SKM-1 (cell line): ENCODE data around the gene LCK.

ENCODE experiments used
- DNase-seq: peaks from one replicate; lab custom pipeline; 2025; ENCODE audit not compliant: unreplicated experiment; lab: John Stamatoyannopoulos, UW

The LCK gene

GRCh38 chr1:32250893-32251716 lies at the start of gene LCK:
LCK (plus strand) TSS chr1:32251265; CDS start chr1:32274330, 23,065 bp downstream.
- no peak for DNase-seq

GRCh38 chr1:32204943-32205361 lies 46.1 kb upstream of the LCK start:
- DNase-seq: no peak

- DNase-seq: peak; percentile 52
Observed at GRCh38 chr1:32205401-32206370, 45.4 kb upstream of the LCK start, which contains the start of gene IQCC. IQCC (plus strand) TSS chr1:32205671; CDS start chr1:32205682, 11 bp downstream.

- no peak for DNase-seq
Observed at GRCh38 chr1:32208469-32208868, 42.6 kb upstream of the LCK start.

GRCh38 chr1:32208891-32209328 lies 42.2 kb upstream of the LCK start, which contains the start of gene DCDC2B:
DCDC2B (plus strand) TSS chr1:32209089; CDS start chr1:32209094, 5 bp downstream.
- DNase-seq: no peak

- DNase-seq: peak; percentile 68
Observed at GRCh38 chr1:32215629-32216480, 35.2 kb upstream of the LCK start.

- no peak for DNase-seq
Observed at GRCh38 chr1:32216566-32216965, 34.5 kb upstream of the LCK start.

- no peak for DNase-seq
Observed at GRCh38 chr1:32219022-32219421, 32.0 kb upstream of the LCK start.

- no peak for DNase-seq
Observed at GRCh38 chr1:32220746-32221580, 30.1 kb upstream of the LCK start.

GRCh38 chr1:32221581-32221979 lies 29.5 kb upstream of the LCK start:
- DNase-seq: no peak

- DNase-seq: peak; percentile 88
Observed at GRCh38 chr1:32221980-32222755, 28.9 kb upstream of the LCK start, which contains the start of the genes EIF3I and TMEM234. EIF3I (plus strand) TSS chr1:32222407; CDS start chr1:32222442, 35 bp downstream. TMEM234 (minus strand) TSS chr1:32222353; CDS start chr1:32222322, 31 bp downstream.

GRCh38 chr1:32223683-32224082 lies 27.4 kb upstream of the LCK start:
- DNase-seq: no peak

- DNase-seq: no peak
Observed at GRCh38 chr1:32224285-32224684, 26.8 kb upstream of the LCK start.

- no peak for DNase-seq
Observed at GRCh38 chr1:32228771-32229170, 22.3 kb upstream of the LCK start.

GRCh38 chr1:32231843-32232432 lies 19.1 kb upstream of the LCK start:
- DNase-seq: no peak

- DNase-seq: no peak
Observed at GRCh38 chr1:32232558-32233304, 18.3 kb upstream of the LCK start.

- DNase-seq: no peak
Observed at GRCh38 chr1:32234792-32235191, 16.3 kb upstream of the LCK start.

GRCh38 chr1:32239337-32239736 lies 11.7 kb upstream of the LCK start:
- no peak for DNase-seq
